Measurements from ENCODE around the gene FMN2.

The FMN2 gene

GRCh38 chr1:240091614-240092300 lies at the start of gene FMN2:
FMN2 (plus strand) TSS chr1:240091883; CDS start chr1:240092110, 227 bp downstream.
- DNase-seq: no peak

- no peak for DNase-seq
These were observed 47.1 kb upstream of the FMN2 start for GRCh38 chr1:240044620-240045019.

- DNase-seq: no peak
These were observed 45.7 kb upstream of the FMN2 start for GRCh38 chr1:240046000-240046399.

GRCh38 chr1:240054109-240054701 lies 37.5 kb upstream of the FMN2 start:
- no peak for DNase-seq

GRCh38 chr1:240055936-240056335 lies 35.7 kb upstream of the FMN2 start:
- DNase-seq: no peak

- DNase-seq: no peak
These were observed 35.3 kb upstream of the FMN2 start for GRCh38 chr1:240056350-240056749.

- no peak for DNase-seq
These were observed 33.6 kb upstream of the FMN2 start for GRCh38 chr1:240058049-240058448.

GRCh38 chr1:240068961-240069360 lies 22.7 kb upstream of the FMN2 start:
- DNase-seq: no peak

- DNase-seq: no peak
These were observed 21.5 kb upstream of the FMN2 start for GRCh38 chr1:240070188-240070587.

GRCh38 chr1:240073097-240073496 lies 18.6 kb upstream of the FMN2 start:
- DNase-seq: no peak

GRCh38 chr1:240074422-240074821 lies 17.3 kb upstream of the FMN2 start:
- no peak for DNase-seq

GRCh38 chr1:240074908-240075307 lies 16.8 kb upstream of the FMN2 start:
- no peak for DNase-seq

GRCh38 chr1:240084337-240084736 lies 7.3 kb upstream of the FMN2 start:
- DNase-seq: no peak

GRCh38 chr1:240084749-240085148 lies 6.9 kb upstream of the FMN2 start:
- no peak for DNase-seq

GRCh38 chr1:240086726-240087125 lies 5.0 kb upstream of the FMN2 start:
- no peak for DNase-seq

GRCh38 chr1:240090014-240090413 lies 1.7 kb upstream of the FMN2 start:
- DNase-seq: no peak

GRCh38 chr1:240090957-240091600 lies 604 bp upstream of the FMN2 start:
- no peak for DNase-seq

- DNase-seq: no peak
These were observed 827 bp downstream of the FMN2 start for GRCh38 chr1:240092301-240093119.

- no peak for DNase-seq
These were observed 1.7 kb downstream of the FMN2 start for GRCh38 chr1:240093120-240093961.

- DNase-seq: no peak
These were observed 2.5 kb downstream of the FMN2 start for GRCh38 chr1:240094041-240094722.

- DNase-seq: no peak
These were observed 5.3 kb downstream of the FMN2 start for GRCh38 chr1:240096974-240097373.

- DNase-seq: no peak
These were observed 6.9 kb downstream of the FMN2 start for GRCh38 chr1:240098534-240098933.

All from stimulated activated CD4-positive, alpha-beta T cell treated with anti-CD3 and anti-CD28 coated beads, Interleukin-4, amount 100 ng/mL, for 4 hours (primary cell).